SJCRH30 (cell line): ENCODE results near the gene AGPAT2. TPM values are rescaled to one million over a fixed set of nuclear protein-coding genes. Genes with fewer than 3 reads are reported as not detected.
A peak's percentile ranks its signal among the peaks of the same experiment; 100 is the strongest.

Experiments used
- DNase-seq, 2 experiments: peaks; one replicate each; pipeline ENCODE4 v3.0.0-alpha.2; 2015 to 2020
- H3K27ac ChIP-seq: fragments of 250-450 bp; sonication (Bioruptor Pico); 2 replicates; pipeline ENCODE4 v1.5.1; 2020; ENCODE audit warnings: mild to moderate bottlenecking, moderate library complexity
- H3K27me3 ChIP-seq: fragments of 250-450 bp; sonication (Bioruptor Pico); 2 replicates; pipeline ENCODE4 v1.5.1; 2020; ENCODE audit warnings: mild to moderate bottlenecking, moderate library complexity
- H3K36me3 ChIP-seq: fragments of 250-450 bp; sonication (Bioruptor Pico); 2 replicates; pipeline ENCODE4 v1.5.1; 2020; ENCODE audit warnings: mild to moderate bottlenecking, moderate library complexity
- H3K4me1 ChIP-seq: fragments of 250-450 bp; sonication (Bioruptor Pico); 2 replicates; pipeline ENCODE4 v1.5.1; 2020; ENCODE audit warnings: mild to moderate bottlenecking, moderate library complexity
- H3K4me3 ChIP-seq: fragments of 250-450 bp; sonication (Bioruptor Pico); 2 replicates; pipeline ENCODE4 v1.5.1; 2020; ENCODE audit warnings: mild to moderate bottlenecking, moderate library complexity
- H3K9me3 ChIP-seq: fragments of 250-450 bp; sonication (Bioruptor Pico); replicated peaks from 2 replicates; pipeline ENCODE4 v1.5.1; 2020; ENCODE audit warnings: mild to moderate bottlenecking, moderate library complexity
- total RNA-seq: library from RNA; depleted of rRNA; stranded (reverse); fragments of >200 nt; shearing (Covaris generic); gene quantifications from 2 replicates; pipeline ENCODE4 v1.2.3, GENCODE V29; 2014; rRNA removed

Gene AGPAT2
- 11.2 and 11.8 TPM in 2 replicates for total RNA-seq

DNA sequence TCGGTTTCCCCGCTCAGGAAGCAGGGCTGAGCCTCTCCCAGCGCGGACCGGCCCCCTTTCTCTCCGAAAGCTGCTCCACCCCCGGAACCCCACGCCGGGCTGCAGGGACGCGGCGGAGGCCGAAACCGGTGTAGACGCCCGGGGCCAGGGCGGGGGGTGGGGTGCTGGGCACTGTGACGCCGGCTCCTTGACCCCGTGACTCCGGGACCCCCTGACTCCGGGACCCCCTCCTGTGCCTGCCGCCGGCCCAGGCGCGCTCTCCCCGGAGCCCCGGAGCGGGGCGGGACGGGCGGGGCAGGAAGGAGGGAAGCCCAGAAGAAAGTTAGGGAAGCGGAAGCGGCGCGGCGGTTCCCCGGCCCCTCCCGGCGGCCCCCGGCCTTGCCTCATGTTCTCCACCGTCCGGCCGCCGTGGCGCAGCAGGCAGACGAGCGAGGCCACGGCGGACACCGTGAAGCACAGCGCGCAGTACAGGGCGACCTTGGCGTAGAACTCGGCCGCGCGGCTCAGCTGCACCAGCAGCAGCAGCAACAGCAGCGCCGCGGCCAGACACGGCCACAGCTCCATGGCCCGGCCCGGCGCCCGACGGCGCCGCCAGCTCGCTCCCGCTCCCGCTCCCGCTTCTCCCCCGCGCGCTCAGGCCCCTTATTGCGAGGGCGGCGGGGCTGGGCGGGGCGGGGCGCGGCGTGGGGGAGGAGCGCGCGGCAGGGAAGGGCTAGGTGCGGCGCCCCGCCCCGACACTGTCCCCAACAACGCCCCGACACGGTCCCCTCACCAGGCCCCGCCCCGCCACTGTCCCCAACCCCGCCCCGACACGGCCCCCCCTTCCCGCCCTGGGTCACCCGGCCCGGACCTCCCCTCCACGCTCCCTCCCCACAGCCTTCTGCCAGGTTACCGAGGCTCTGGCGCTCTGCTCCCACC, at the start of gene AGPAT2:
AGPAT2 (minus strand) TSS at position 664 of the 918 bp plus-strand sequence; CDS start at position 564, 100 bp downstream.
- peak; percentile 65 to 75 for DNase-seq
- Histone ChIP-seq H3K4me1 (peaks cover 17% of the 10 kb centered on the region), H3K4me3 (peak within 1 kb of the TSS; percentile 65), H3K27ac (no peak within 1 kb of the TSS), H3K9me3 (no peaks in the 10 kb centered on the region), H3K27me3 (peaks cover 32% of the 10 kb centered on the region), H3K36me3 (no peaks in the 10 kb centered on the region)

DNA sequence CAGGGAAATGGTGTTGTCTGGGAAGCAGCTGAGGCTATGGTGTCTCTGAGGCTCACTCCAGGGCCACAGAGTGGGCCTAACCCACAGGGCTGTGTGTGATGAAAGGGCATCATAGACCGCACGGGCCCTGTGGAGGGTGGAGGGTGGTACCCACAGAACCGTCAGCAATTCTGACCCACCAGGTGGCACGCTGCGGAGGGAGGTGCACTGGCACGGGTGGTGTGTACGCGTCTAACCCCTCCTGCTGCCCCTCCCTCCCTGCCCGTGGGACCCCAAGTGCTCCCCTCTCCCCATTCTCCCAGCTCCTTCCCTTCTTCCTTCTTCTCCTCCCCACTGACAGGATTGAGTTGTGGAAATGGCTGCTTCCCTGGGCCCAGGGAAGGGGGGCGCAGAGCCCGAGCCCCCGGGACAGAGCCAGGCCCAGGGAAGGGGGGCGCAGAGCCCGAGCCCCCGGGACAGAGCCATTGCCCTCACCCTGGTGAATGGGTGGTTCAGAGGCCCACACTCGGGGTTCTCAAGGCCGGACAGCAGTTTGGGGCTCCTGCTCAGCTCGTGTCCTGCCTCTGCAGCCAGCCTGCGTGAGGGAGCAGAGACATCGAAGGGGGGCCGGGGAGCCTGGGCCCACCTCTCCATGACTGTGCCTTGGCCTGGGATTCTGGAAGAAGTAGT, 48.7 kb upstream of the AGPAT2 start:
- peaks cover 6% of the 10 kb centered on the region for H3K4me1 ChIP-seq
- no peaks in the 10 kb centered on the region for H3K9me3 ChIP-seq
- DNase-seq = no peak
- no peaks in the 10 kb centered on the region for H3K36me3 ChIP-seq
- no peak overlapping the region for H3K27ac ChIP-seq
- H3K4me3 ChIP-seq = no peak overlapping the region
- peaks cover 28% of the 10 kb centered on the region for H3K27me3 ChIP-seq

DNA sequence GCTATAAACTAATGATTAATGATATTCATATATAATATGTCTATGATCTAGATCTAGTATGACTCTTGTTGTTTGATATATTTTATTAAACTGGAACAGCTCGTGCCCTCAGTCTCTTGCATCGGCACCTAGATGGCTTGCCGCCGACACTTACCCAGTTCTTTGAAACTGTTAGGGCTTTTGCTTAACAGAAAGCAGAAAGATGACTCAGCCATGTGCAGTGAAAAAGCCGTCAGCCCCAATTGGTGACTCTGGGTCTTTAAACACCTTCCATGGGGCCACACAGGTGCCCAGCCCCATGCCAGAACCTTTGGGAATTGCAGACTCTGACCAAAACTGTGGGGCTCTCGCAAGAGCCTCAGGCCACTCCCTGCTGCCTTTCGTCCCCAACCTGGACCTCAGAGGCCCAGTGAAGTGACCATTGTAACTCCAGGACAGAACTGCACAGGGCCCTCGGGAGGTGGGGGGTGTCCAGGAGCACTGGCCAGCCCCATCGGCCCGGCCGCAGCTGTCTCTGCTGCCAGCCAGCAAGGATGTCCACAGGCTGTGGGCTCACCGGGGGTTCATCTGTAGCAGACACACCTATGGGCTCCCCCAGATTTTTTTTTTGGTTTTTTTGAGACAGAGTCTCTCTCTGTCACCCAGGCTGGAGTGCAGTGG, 47.7 kb upstream of the AGPAT2 start:
- Histone ChIP-seq H3K4me1 (peaks cover 3% of the 10 kb centered on the region; the same call in 1 of the 2 replicates), H3K9me3 (no peaks in the 10 kb centered on the region), H3K27me3 (peaks cover 20% of the 10 kb centered on the region), H3K36me3 (no peaks in the 10 kb centered on the region), H3K4me3 (no peak overlapping the region), H3K27ac (no peak overlapping the region)
- DNase-seq = no peak

- Histone ChIP-seq H3K36me3 (no peaks in the 10 kb centered on the region), H3K27me3 (peaks cover 20% of the 10 kb centered on the region), H3K4me1 (peaks cover 3% of the 10 kb centered on the region; the same call in 1 of the 2 replicates), H3K27ac (no peak overlapping the region), H3K4me3 (no peak overlapping the region), H3K9me3 (no peaks in the 10 kb centered on the region)
- no peak for DNase-seq
These were observed 46.4 kb upstream of the AGPAT2 start for GRCh38 chr9:136733611-136734010.

DNA sequence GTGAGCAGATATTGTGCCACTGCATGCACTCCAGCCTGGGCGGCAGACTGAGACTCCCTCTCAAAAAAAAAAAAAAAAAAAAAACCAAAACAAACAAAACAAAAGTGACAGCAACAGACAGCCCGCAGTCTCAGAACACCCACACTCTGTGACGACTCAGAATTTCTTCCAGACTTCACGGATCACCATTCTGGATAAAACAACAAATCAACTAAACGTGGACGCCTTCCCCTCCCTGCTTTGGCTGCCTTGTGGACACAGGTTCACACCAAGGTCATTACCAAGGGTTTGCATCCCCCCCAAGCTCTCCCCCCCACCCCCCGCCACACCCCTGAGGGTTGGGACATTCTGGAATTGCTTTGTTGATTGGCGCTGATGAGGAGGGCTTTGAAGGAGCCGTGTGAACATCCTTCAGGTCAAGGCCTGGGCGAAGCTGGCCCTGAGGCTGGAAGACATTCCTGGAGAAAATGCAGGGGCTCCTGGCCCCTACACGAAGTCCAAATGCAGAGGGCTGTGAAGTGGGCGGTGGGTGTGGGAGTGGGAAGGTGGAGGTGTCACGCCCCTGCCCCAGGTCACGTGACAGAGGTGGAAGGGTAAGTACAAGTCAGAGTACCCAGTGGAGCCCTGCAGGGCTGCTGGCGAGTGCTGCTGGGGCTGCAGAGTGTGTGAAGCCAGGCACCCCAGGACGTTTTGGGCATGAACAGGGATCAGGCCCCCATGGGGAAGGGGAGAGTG, 45.4 kb upstream of the AGPAT2 start:
- Histone ChIP-seq H3K9me3 (no peaks in the 10 kb centered on the region), H3K4me1 (peaks cover 3% of the 10 kb centered on the region; the same call in 1 of the 2 replicates), H3K4me3 (no peak overlapping the region), H3K27me3 (peaks cover 20% of the 10 kb centered on the region), H3K36me3 (no peaks in the 10 kb centered on the region), H3K27ac (no peak overlapping the region)
- DNase-seq = no peak

- Histone ChIP-seq H3K36me3 (peaks cover 20% of the 10 kb centered on the region), H3K4me3 (no peak overlapping the region), H3K27ac (no peak overlapping the region), H3K9me3 (no peaks in the 10 kb centered on the region), H3K4me1 (peaks cover 8% of the 10 kb centered on the region; the same call in 1 of the 2 replicates), H3K27me3 (peaks cover 9% of the 10 kb centered on the region)
- DNase-seq = no peak
These were observed 42.7 kb upstream of the AGPAT2 start for GRCh38 chr9:136729926-136730325.

- peaks cover 28% of the 10 kb centered on the region for H3K36me3 ChIP-seq
- H3K4me3 ChIP-seq = no peak overlapping the region
- H3K27ac ChIP-seq = no peak overlapping the region
These were observed 41.9 kb upstream of the AGPAT2 start for GRCh38 chr9:136729144-136729543.

DNA sequence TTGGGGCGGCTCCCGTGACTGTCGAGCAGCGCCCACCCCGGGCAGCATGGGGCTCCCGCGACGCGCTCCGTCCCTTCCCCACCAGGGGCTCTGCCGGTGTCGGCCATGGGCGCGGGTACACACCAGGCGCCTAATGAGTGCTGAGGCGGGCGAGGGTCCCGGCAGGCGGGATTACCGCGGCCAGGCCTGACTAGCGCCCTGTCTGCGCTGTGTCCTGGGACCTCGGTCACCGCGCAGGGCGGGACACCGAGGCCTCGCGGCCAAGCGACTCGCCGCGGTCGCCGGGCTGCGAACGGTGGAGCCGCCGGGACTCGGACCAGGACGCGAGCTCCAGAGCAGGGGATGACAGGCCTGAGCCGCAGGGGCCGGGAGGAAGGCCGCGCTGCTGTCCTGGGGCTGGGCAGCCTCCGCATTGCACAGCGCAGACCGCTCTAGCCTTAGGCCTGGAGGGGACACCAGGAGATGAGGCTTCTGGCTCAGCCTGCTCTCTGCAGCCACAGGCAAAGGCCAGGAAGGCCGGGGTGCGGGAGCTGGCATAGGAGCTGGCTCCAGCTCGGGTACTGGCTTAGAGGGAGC, 41.4 kb upstream of the AGPAT2 start:
- no peaks in the 10 kb centered on the region for H3K9me3 ChIP-seq
- peaks cover 4% of the 10 kb centered on the region; the same call in 1 of the 2 replicates for H3K27me3 ChIP-seq
- H3K4me3 ChIP-seq = peak overlapping the region; percentile 86
- peaks cover 8% of the 10 kb centered on the region; the same call in 1 of the 2 replicates for H3K4me1 ChIP-seq
- H3K27ac ChIP-seq = no peak overlapping the region
- peaks cover 33% of the 10 kb centered on the region for H3K36me3 ChIP-seq
- no peak for DNase-seq

More at GRCh38 chr9:136729144-136729543, 41.9 kb upstream of the AGPAT2 start:
- Histone ChIP-seq H3K4me1 (peaks cover 8% of the 10 kb centered on the region; the same call in 1 of the 2 replicates), H3K27me3 (peaks cover 7% of the 10 kb centered on the region; the same call in 1 of the 2 replicates), H3K9me3 (no peaks in the 10 kb centered on the region)
- DNase-seq = no peak

DNA sequence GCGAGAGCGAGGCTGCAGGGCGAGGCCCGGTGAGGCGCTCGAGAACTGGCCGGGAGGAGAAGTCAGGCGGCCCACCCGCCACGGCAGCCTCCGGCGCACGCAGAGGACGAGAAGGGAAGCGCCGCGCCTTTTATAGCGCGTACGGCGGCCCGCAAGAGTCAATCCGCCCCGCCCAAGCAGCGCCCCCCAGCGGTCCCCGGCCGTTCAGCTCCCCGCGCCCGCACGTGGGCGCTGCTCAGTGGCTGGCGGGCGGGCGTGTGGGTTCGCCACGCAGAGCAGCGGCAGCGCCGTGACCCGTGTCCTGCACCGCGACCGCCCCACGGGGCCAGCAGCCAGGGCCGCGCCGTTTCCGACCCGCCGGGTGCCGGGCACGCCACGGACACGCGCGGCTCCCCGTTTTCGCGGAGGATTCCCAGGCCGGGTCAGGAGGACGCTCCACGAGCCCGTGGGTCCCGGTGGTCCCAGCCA, 40.9 kb upstream of the AGPAT2 start:
- H3K27me3 ChIP-seq = no peaks in the 10 kb centered on the region
- peak overlapping the region; percentile 41; the same call in 1 of the 2 replicates for H3K27ac ChIP-seq
- peak overlapping the region; percentile 86 for H3K4me3 ChIP-seq
- DNase-seq = peak; percentile 91 to 92
- peaks cover 8% of the 10 kb centered on the region; the same call in 1 of the 2 replicates for H3K4me1 ChIP-seq
- H3K36me3 ChIP-seq = peaks cover 38% of the 10 kb centered on the region
- no peaks in the 10 kb centered on the region for H3K9me3 ChIP-seq

DNA sequence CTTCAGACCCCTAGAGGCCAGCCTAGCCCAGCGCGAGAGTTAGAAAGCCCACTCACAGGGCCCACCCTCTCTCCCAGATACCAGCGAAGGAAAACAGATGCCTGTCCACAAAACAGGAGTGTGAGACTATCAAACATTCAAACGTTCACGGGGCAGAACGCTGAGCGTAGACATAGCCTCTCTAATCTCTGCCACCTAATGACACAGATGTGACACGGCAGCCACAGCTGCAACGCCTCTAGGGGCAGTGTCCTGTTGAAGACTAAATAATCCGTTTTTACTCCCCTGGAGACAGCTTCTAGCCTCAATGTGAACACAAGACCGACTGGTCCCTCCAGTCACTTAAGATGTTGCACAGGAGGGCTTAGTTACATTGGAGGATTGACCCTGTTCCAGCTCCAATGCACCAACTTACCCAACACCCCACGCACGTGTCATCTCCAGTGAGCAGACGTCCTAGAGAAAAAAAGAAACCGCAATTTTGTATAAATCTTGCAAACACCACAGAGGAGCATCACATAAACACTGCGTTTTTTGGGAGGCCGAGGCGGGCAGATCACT, 39.5 kb upstream of the AGPAT2 start:
- Histone ChIP-seq H3K4me3 (peak overlapping the region; percentile 86), H3K27ac (no peak overlapping the region), H3K27me3 (no peaks in the 10 kb centered on the region), H3K9me3 (no peaks in the 10 kb centered on the region), H3K36me3 (peaks cover 42% of the 10 kb centered on the region), H3K4me1 (peaks cover 5% of the 10 kb centered on the region; the same call in 1 of the 2 replicates)
- DNase-seq = no peak

DNA sequence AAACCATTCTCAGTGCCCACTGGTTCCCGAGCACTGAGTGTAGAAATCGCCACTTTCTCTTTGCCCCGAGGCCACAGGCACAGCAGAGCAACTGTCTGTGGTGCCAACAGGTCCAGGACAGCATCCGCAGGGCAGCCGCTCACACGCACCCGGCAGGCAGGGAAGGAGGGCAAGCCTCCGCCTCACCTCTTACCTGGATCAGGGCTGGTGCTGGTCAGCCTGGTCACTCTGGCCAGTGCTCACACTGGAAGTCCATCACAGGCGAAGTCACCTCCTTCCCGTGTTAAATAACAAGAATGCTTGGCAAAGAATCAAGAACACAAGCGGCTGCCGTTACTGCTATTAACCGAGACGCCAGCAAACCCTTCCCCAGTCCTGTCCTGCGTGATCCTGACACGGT, 38.9 kb upstream of the AGPAT2 start:
- no peak overlapping the region for H3K27ac ChIP-seq
- no peak overlapping the region for H3K4me3 ChIP-seq
- no peaks in the 10 kb centered on the region for H3K27me3 ChIP-seq
- peaks cover 42% of the 10 kb centered on the region for H3K36me3 ChIP-seq
- no peaks in the 10 kb centered on the region for H3K9me3 ChIP-seq
- H3K4me1 ChIP-seq = peaks cover 5% of the 10 kb centered on the region; the same call in 1 of the 2 replicates
- no peak for DNase-seq

- Histone ChIP-seq H3K4me3 (no peak overlapping the region), H3K9me3 (no peaks in the 10 kb centered on the region), H3K27ac (no peak overlapping the region), H3K27me3 (no peaks in the 10 kb centered on the region), H3K4me1 (peaks cover 5% of the 10 kb centered on the region; the same call in 1 of the 2 replicates), H3K36me3 (peaks cover 42% of the 10 kb centered on the region)
- DNase-seq = no peak
These were observed 38.4 kb upstream of the AGPAT2 start for GRCh38 chr9:136725612-136726011.

DNA sequence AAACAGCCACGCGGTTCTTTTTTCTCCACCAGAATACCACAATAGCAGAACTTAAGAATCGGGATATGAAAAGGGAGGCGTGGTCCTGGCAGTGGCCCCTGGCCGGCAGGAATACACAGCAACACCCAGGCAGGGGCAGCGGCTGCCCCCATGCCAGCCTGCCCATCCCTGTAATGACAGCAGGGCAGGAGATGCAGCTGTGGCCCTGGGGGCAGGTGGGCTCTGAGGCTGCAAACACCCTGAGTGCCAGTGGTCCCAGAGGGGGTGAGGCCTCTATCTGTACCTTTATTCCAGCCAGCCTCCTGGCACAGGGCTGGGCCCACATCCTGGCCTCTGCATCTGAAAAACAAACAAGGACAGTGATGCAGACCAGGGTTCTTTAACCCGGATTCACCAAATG, 37.5 kb upstream of the AGPAT2 start:
- no peaks in the 10 kb centered on the region for H3K9me3 ChIP-seq
- H3K27me3 ChIP-seq = no peaks in the 10 kb centered on the region
- H3K4me3 ChIP-seq = no peak overlapping the region
- peaks cover 5% of the 10 kb centered on the region; the same call in 1 of the 2 replicates for H3K4me1 ChIP-seq
- DNase-seq = no peak
- no peak overlapping the region for H3K27ac ChIP-seq
- H3K36me3 ChIP-seq = peaks cover 42% of the 10 kb centered on the region
